ENCODE data around the gene DBH. TPM values are rescaled to one million over a fixed set of nuclear protein-coding genes. Genes with fewer than 3 reads are reported as not detected.

Gene DBH
- not detected in 2 replicates for total RNA-seq

- DNase-seq (ENCODE audit: low read depth in 2 of 2): no peak
Measured at GRCh38 chr9:133635533-133636531, at the start of gene DBH. Gene DBH, plus strand, starts transcription at chr9:133636363. Its CDS starts 9 bp downstream, at chr9:133636372.

GRCh38 chr9:133587051-133587450 is 49.1 kb upstream of the DBH start:
- no peak for DNase-seq (ENCODE audit: low read depth in 2 of 2)

GRCh38 chr9:133587466-133587865 is 48.7 kb upstream of the DBH start:
- no peak for DNase-seq (ENCODE audit: low read depth in 2 of 2)

GRCh38 chr9:133589454-133590227 is 46.5 kb upstream of the DBH start:
- no peak for DNase-seq (ENCODE audit: low read depth in 2 of 2)

GRCh38 chr9:133590231-133590855 is 45.8 kb upstream of the DBH start:
- DNase-seq (ENCODE audit: low read depth in 2 of 2): no peak

- no peak for DNase-seq (ENCODE audit: low read depth in 2 of 2)
Measured at GRCh38 chr9:133591116-133591910, 44.9 kb upstream of the DBH start.

- no peak for DNase-seq (ENCODE audit: low read depth in 2 of 2)
Measured at GRCh38 chr9:133591985-133592384, 44.2 kb upstream of the DBH start.

GRCh38 chr9:133592731-133593409 is 43.3 kb upstream of the DBH start:
- no peak for DNase-seq (ENCODE audit: low read depth in 2 of 2)

- DNase-seq (ENCODE audit: low read depth in 2 of 2): no peak
Measured at GRCh38 chr9:133593587-133594253, 42.4 kb upstream of the DBH start.

GRCh38 chr9:133594310-133594709 is 41.9 kb upstream of the DBH start:
- DNase-seq (ENCODE audit: low read depth in 2 of 2): no peak

GRCh38 chr9:133595910-133596309 is 40.3 kb upstream of the DBH start:
- no peak for DNase-seq (ENCODE audit: low read depth in 2 of 2)

- peak in 1 of 2 donors; percentile 9 for DNase-seq (ENCODE audit: low read depth in 2 of 2)
Measured at GRCh38 chr9:133597316-133597957, 38.7 kb upstream of the DBH start.

GRCh38 chr9:133598978-133599377 is 37.2 kb upstream of the DBH start:
- DNase-seq (ENCODE audit: low read depth in 2 of 2): no peak

- DNase-seq (ENCODE audit: low read depth in 2 of 2): no peak
Measured at GRCh38 chr9:133599470-133600173, 36.5 kb upstream of the DBH start.

GRCh38 chr9:133600739-133601138 is 35.4 kb upstream of the DBH start:
- no peak for DNase-seq (ENCODE audit: low read depth in 2 of 2)

- DNase-seq (ENCODE audit: low read depth in 2 of 2): no peak
Measured at GRCh38 chr9:133601746-133602145, 34.4 kb upstream of the DBH start.

- DNase-seq (ENCODE audit: low read depth in 2 of 2): no peak
Measured at GRCh38 chr9:133602277-133602676, 33.9 kb upstream of the DBH start.

GRCh38 chr9:133603135-133603927 is 32.8 kb upstream of the DBH start:
- no peak for DNase-seq (ENCODE audit: low read depth in 2 of 2)

Data from dermis microvascular lymphatic vessel endothelial cell (primary cell).